ENCODE measurements around the gene BTBD9. TPM values are rescaled to one million over a fixed set of nuclear protein-coding genes. Genes with fewer than 3 reads are reported as not detected.

BTBD9 gene
- total and polyA plus RNA-seq, 2 experiments from 2014 or later, result 13.0 to 17.0 TPM

- 90% methylated on average over 5 of the region's 5 CpGs for WGBS (ENCODE audit: low lambda C conversion rate, missing lambda C conversion rate)
- H3K4me3 ChIP-seq, result no peak overlapping the region
- no peaks in the 10 kb centered on the region for H3K27me3 ChIP-seq
- TF ChIP-seq EZH2 (IDR thresholded peaks at IDR 0.05; ENCODE audit: borderline replicate concordance) (no peak), EZH2phosphoT487 (IDR thresholded peaks at IDR 0.05; ENCODE audit: low read depth, severe bottlenecking, unreplicated experiment) (no peak), CTCF (IDR thresholded peaks at IDR 0.05; ENCODE audit: poor library complexity) (no peak)
- peaks cover 42% of the 10 kb centered on the region for H3K79me2 ChIP-seq
- no peak overlapping the region for H3K27ac ChIP-seq
- H4K20me1 ChIP-seq (ENCODE audit: insufficient read depth, poor library complexity, severe bottlenecking), result peaks cover 47% of the 10 kb centered on the region
- H3K4me2 ChIP-seq, result no peak overlapping the region
- no peaks in the 10 kb centered on the region for H3K36me3 ChIP-seq (replicated peaks; ENCODE audit: insufficient read depth, low read depth)
- no peaks in the 10 kb centered on the region for H3K9me3 ChIP-seq (ENCODE audit: low read depth)
- no peaks in the 10 kb centered on the region for H3K4me1 ChIP-seq (ENCODE audit: insufficient read depth)
- no peak overlapping the region for H2AFZ ChIP-seq
- DNase-seq (ENCODE audit: low spot score), result no peak
- H3K9me2 ChIP-seq (replicated peaks; ENCODE audit: insufficient read depth), result no peaks in the 10 kb centered on the region
These were observed 501.4 kb downstream of the BTBD9 start for GRCh38 chr6:38138374-38138773.

- H3K4me3 ChIP-seq, result no peak overlapping the region
- H3K27me3 ChIP-seq, result no peaks in the 10 kb centered on the region
- H3K4me1 ChIP-seq (ENCODE audit: insufficient read depth), result no peaks in the 10 kb centered on the region
- H3K4me2 ChIP-seq, result no peak overlapping the region
- H3K27ac ChIP-seq, result no peak overlapping the region
- no peaks in the 10 kb centered on the region for H3K9me3 ChIP-seq (ENCODE audit: low read depth)
- no peaks in the 10 kb centered on the region for H3K36me3 ChIP-seq (replicated peaks; ENCODE audit: insufficient read depth, low read depth)
- TF ChIP-seq EZH2 (IDR thresholded peaks at IDR 0.05; ENCODE audit: borderline replicate concordance) (no peak), EZH2phosphoT487 (IDR thresholded peaks at IDR 0.05; ENCODE audit: low read depth, severe bottlenecking, unreplicated experiment) (no peak), CTCF (IDR thresholded peaks at IDR 0.05; ENCODE audit: poor library complexity) (no peak)
- H3K9me2 ChIP-seq (replicated peaks; ENCODE audit: insufficient read depth), result no peaks in the 10 kb centered on the region
- peaks cover 43% of the 10 kb centered on the region for H3K79me2 ChIP-seq
- 59% methylated on average over 8 of the region's 8 CpGs for WGBS (ENCODE audit: low lambda C conversion rate, missing lambda C conversion rate)
- no peak overlapping the region for H2AFZ ChIP-seq
- no peak for DNase-seq (ENCODE audit: low spot score)
- peaks cover 44% of the 10 kb centered on the region for H4K20me1 ChIP-seq (ENCODE audit: insufficient read depth, poor library complexity, severe bottlenecking)
These were observed 502.0 kb downstream of the BTBD9 start for GRCh38 chr6:38137608-38138265.

GRCh38 chr6:38136547-38136946 is 503.2 kb downstream of the BTBD9 start:
- H3K4me3 ChIP-seq, result no peak overlapping the region
- H3K27ac ChIP-seq, result no peak overlapping the region
- DNase-seq (ENCODE audit: low spot score), result no peak
- H3K4me1 ChIP-seq (ENCODE audit: insufficient read depth), result no peaks in the 10 kb centered on the region
- H3K36me3 ChIP-seq (replicated peaks; ENCODE audit: insufficient read depth, low read depth), result no peaks in the 10 kb centered on the region
- no peaks in the 10 kb centered on the region for H3K9me3 ChIP-seq (ENCODE audit: low read depth)
- WGBS (ENCODE audit: low lambda C conversion rate, missing lambda C conversion rate), result 91% methylated on average over 4 of the region's 4 CpGs
- TF ChIP-seq EZH2phosphoT487 (IDR thresholded peaks at IDR 0.05; ENCODE audit: low read depth, severe bottlenecking, unreplicated experiment) (no peak), CTCF (IDR thresholded peaks at IDR 0.05; ENCODE audit: poor library complexity) (no peak), EZH2 (IDR thresholded peaks at IDR 0.05; ENCODE audit: borderline replicate concordance) (no peak)
- H4K20me1 ChIP-seq (ENCODE audit: insufficient read depth, poor library complexity, severe bottlenecking), result peaks cover 45% of the 10 kb centered on the region
- H3K9me2 ChIP-seq (replicated peaks; ENCODE audit: insufficient read depth), result no peaks in the 10 kb centered on the region
- H3K4me2 ChIP-seq, result no peak overlapping the region
- H3K79me2 ChIP-seq, result peaks cover 55% of the 10 kb centered on the region
- no peaks in the 10 kb centered on the region for H3K27me3 ChIP-seq
- no peak overlapping the region for H2AFZ ChIP-seq

All from hepatocyte (in vitro differentiated cells).